ENCODE measurements around the gene NACC2.
A peak's percentile ranks its signal among the peaks of the same experiment; 100 is the strongest.

- TF ChIP-seq CTCF (IDR thresholded peaks at IDR 0.05; ENCODE audit: extremely low read depth in 1 of 2, insufficient read depth in 1 of 2, low read depth in 1 of 2, low read length in 2 of 2), result no peak
- peak; percentile 60 for TF ChIP-seq POLR2A (IDR thresholded peaks at IDR 0.05; ENCODE audit: low read depth, low read length)
- TF ChIP-seq GATA2 (IDR thresholded peaks at IDR 0.05; ENCODE audit: insufficient read depth, insufficient read length, low read depth, low read length), result no peak
- no peak for TF ChIP-seq EZH2 (IDR thresholded peaks at IDR 0.05; ENCODE audit: borderline replicate concordance, low read depth, low read length, severe bottlenecking)
- TF ChIP-seq POLR2AphosphoS5 (IDR thresholded peaks at IDR 0.05; ENCODE audit: insufficient read depth, low read depth, low read length), result peak; percentile 98
- no peak for TF ChIP-seq JUN (IDR thresholded peaks at IDR 0.05; ENCODE audit: borderline replicate concordance, insufficient read depth, insufficient read length, low read depth)
- TF ChIP-seq FOS (IDR thresholded peaks at IDR 0.05; ENCODE audit: borderline replicate concordance, insufficient read depth, low read length), result peak; percentile 68
Measured at GRCh38 chr9:136109351-136110081, 14.4 kb upstream of the NACC2 start.
